DOHH2 (cell line): ENCODE results near the gene DDX28.

Experiments
- H3F3A ChIP-seq: fragments of 200-600 bp; sonication (generic), shearing (Covaris generic); 2 replicates; pipeline ENCODE4 v1.6.0; 2016; ENCODE audit warnings: antibody characterized with exemption, mild to moderate bottlenecking; ENCODE audit not compliant: control insufficient read depth, insufficient read depth
- H3K27ac ChIP-seq: fragments of 200-600 bp; sonication (generic); 2 replicates; pipeline ENCODE4 v1.5.1; 2014; ENCODE audit warnings: low read depth, mild to moderate bottlenecking, low read length, moderate library complexity
- H3K27me3 ChIP-seq: fragments of 200-600 bp; sonication (generic); 2 replicates; pipeline ENCODE4 v1.6.1; 2014; ENCODE audit warnings: mild to moderate bottlenecking, low read length, mixed read lengths; ENCODE audit not compliant: control insufficient read depth
- H3K36me3 ChIP-seq: fragments of 200-600 bp; sonication (generic); 2 replicates; pipeline ENCODE4 v1.6.1; 2014; ENCODE audit warnings: mild to moderate bottlenecking, low read length, moderate library complexity, mixed read lengths; ENCODE audit not compliant: control insufficient read depth
- H3K4me1 ChIP-seq: fragments of 200-600 bp; sonication (generic); 2 replicates; pipeline ENCODE4 v1.6.1; 2014; ENCODE audit warnings: mild to moderate bottlenecking, low read length, mixed read lengths; ENCODE audit not compliant: control insufficient read depth
- H3K4me2 ChIP-seq: fragments of 200-600 bp; sonication (generic); 2 replicates; pipeline ENCODE4 v1.6.0; 2014; ENCODE audit warnings: mild to moderate bottlenecking, low read length, moderate library complexity
- H3K4me3 ChIP-seq: fragments of 200-600 bp; sonication (generic); 2 replicates; pipeline ENCODE4 v1.5.1; 2014; ENCODE audit warnings: mild to moderate bottlenecking, low read length, mixed read lengths
- H3K79me2 ChIP-seq: fragments of 200-600 bp; sonication (generic); 2 replicates; pipeline ENCODE4 v1.6.1; 2014; ENCODE audit warnings: mild to moderate bottlenecking, low read length, mixed read lengths; ENCODE audit not compliant: control insufficient read depth
- H3K9me2 ChIP-seq: fragments of 200-600 bp; sonication (generic); replicated peaks from 2 replicates; pipeline ENCODE4 v1.6.1; 2014; ENCODE audit warnings: mild to moderate bottlenecking, low read length, mixed read lengths; ENCODE audit not compliant: control insufficient read depth
- H3K9me3 ChIP-seq: fragments of 200-600 bp; sonication (generic); 2 replicates; pipeline ENCODE4 v1.6.1; 2014; ENCODE audit warnings: antibody characterized with exemption, low read length, mixed read lengths; ENCODE audit not compliant: control insufficient read depth, insufficient read depth
- H4K20me1 ChIP-seq: fragments of 200-600 bp; sonication (generic); 2 replicates; pipeline ENCODE4 v1.6.0; 2014; ENCODE audit warnings: low read depth, mild to moderate bottlenecking, antibody characterized with exemption, low read length, moderate library complexity; ENCODE audit not compliant: control insufficient read depth, insufficient read depth
- EZH2phosphoT487 ChIP-seq: fragments of 200-600 bp; sonication (generic); IDR thresholded peaks from 2 replicates; pipeline ENCODE4 v1.6.1; 2017; ENCODE audit warnings: borderline replicate concordance, mild to moderate bottlenecking, antibody characterized with exemption, low read length, moderate library complexity, mixed read lengths
- TF ChIP-seq, protein P1 (sequence below): fragments of 200-600 bp; sonication (generic); IDR thresholded peaks from one replicate; pipeline ENCODE4 v1.5.1; 2014; ENCODE audit warnings: antibody characterized with exemption, mild to moderate bottlenecking, low read depth, low read length; ENCODE audit not compliant: poor library complexity, severe bottlenecking

DDX28 gene

DNA sequence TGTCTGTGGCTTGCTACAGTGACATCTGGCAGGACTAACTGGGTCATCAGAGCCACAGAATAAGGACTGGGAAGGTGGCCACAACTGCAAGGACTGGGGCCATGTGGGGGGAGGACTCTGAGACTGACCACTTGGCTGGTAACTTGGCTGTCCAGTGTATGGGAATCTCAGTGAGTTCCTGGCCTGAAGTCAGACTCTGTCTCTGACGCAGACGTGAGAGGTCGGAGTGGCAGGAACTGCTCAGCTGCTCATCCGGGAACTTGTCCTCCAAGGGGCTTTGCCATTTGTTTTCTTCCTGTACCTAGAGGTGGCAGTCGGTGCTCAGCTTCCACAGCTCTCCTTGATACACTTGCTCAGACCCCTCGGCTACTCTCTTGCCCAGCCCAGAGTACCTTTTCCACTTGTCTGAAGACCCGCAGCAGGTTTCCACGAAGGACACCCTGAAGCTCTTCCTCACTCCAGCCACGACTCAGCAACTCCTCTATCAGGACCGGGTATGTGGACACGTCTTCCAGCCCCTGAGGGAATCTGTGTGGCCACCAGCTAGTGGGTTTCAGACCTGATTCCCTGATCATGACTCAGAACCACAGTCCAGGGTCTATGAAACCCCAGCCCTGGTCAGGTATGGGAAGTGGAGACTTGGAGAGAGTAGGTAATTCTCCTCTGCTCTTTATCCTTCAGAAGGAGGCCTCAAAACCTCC is 35.4 kb downstream of the DDX28 start:
- Histone ChIP-seq H3K4me3 (no peak overlapping the region), H3F3A (no peaks in the 10 kb centered on the region), H3K36me3 (no peaks in the 10 kb centered on the region)

DNA sequence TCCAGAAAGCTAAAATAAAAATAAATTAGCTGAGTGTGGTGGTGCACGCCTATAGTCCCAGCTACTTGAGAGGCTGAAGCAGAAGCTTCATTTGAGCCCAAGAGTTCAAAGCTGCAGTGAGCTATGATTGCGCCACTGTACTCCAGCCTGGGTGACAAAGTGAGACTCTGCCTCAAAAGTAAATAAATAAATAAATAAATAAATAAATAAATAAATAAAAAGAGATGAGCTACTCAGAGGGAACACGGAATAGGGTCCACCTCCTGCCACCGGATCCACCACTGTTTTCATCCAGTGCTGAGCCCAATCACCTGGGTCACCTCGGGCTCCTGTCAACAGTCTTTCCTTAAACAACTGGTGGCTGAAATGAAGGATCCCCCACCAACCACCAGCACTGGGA is 36.1 kb downstream of the DDX28 start:
- no peaks in the 10 kb centered on the region for H3K9me3 ChIP-seq
- H3F3A ChIP-seq, result no peaks in the 10 kb centered on the region
- peaks cover 24% of the 10 kb centered on the region for H3K4me1 ChIP-seq
- no peaks in the 10 kb centered on the region for H3K36me3 ChIP-seq
- H3K27ac ChIP-seq, result no peak overlapping the region
- H3K4me2 ChIP-seq, result no peak overlapping the region
- H3K27me3 ChIP-seq, result no peaks in the 10 kb centered on the region
- H4K20me1 ChIP-seq, result no peaks in the 10 kb centered on the region
- TF ChIP-seq, protein P1, sequence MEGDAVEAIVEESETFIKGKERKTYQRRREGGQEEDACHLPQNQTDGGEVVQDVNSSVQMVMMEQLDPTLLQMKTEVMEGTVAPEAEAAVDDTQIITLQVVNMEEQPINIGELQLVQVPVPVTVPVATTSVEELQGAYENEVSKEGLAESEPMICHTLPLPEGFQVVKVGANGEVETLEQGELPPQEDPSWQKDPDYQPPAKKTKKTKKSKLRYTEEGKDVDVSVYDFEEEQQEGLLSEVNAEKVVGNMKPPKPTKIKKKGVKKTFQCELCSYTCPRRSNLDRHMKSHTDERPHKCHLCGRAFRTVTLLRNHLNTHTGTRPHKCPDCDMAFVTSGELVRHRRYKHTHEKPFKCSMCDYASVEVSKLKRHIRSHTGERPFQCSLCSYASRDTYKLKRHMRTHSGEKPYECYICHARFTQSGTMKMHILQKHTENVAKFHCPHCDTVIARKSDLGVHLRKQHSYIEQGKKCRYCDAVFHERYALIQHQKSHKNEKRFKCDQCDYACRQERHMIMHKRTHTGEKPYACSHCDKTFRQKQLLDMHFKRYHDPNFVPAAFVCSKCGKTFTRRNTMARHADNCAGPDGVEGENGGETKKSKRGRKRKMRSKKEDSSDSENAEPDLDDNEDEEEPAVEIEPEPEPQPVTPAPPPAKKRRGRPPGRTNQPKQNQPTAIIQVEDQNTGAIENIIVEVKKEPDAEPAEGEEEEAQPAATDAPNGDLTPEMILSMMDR, result no peak
- no peak for TF ChIP-seq EZH2phosphoT487
- no peak overlapping the region for H3K4me3 ChIP-seq
- no peaks in the 10 kb centered on the region for H3K79me2 ChIP-seq
- no peaks in the 10 kb centered on the region for H3K9me2 ChIP-seq

More for the DNA sequence above, 35.4 kb downstream of the DDX28 start:
- Histone ChIP-seq H3K4me1 (peaks cover 27% of the 10 kb centered on the region), H3K4me2 (no peak overlapping the region), H3K9me3 (no peaks in the 10 kb centered on the region), H3K9me2 (no peaks in the 10 kb centered on the region), H3K27me3 (no peaks in the 10 kb centered on the region), H4K20me1 (no peaks in the 10 kb centered on the region), H3K79me2 (no peaks in the 10 kb centered on the region), H3K27ac (no peak overlapping the region)
- no peak for TF ChIP-seq EZH2phosphoT487
- TF ChIP-seq, protein P1, result no peak

DNA sequence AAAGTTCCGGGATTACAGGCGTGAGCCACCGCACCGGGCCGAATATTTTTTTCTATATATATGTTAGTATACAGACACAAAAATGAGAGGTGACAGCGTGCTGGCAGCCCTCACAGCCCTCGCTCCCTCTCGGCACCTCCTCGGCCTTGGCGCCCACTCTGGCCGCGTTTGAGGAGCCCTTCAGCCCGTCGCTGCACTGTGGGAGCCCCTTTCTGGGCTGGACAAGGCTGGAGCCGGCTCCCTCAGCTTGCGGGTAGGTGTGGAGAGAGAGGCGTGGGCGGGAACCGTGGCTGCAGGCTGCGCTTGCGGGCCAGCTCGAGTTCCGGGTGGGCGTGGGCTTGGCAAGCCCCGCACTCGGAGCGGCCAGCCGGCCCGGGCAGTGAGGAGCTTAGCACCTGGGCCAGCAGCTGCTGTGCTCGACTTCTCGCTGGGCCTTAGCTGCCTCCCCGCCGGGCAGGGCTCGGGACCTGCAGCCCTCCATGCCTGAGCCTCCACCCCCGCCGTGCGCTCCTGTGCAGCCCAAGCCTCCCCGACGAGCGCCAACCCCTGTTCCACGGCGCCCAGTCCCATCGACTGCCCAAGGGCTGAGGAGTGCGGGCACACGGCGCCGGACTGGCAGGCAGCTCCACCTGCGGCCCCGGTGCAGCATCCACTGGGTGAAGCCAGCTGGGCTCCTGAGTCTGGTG is 40.9 kb downstream of the DDX28 start:
- peaks cover 3% of the 10 kb centered on the region; the same call in 1 of the 2 replicates for H3K27me3 ChIP-seq
- H4K20me1 ChIP-seq, result no peaks in the 10 kb centered on the region
- no peak overlapping the region for H3K4me3 ChIP-seq
- no peak overlapping the region for H3K27ac ChIP-seq
- H3K4me1 ChIP-seq, result peaks cover 24% of the 10 kb centered on the region
- TF ChIP-seq EZH2phosphoT487, result no peak
- TF ChIP-seq, protein P1, result no peak
- H3K9me2 ChIP-seq, result no peaks in the 10 kb centered on the region
- H3K36me3 ChIP-seq, result no peaks in the 10 kb centered on the region
- H3K79me2 ChIP-seq, result no peaks in the 10 kb centered on the region
- no peaks in the 10 kb centered on the region for H3F3A ChIP-seq
- no peak overlapping the region for H3K4me2 ChIP-seq
- H3K9me3 ChIP-seq, result no peaks in the 10 kb centered on the region
